ENCODE results near the gene CEACAM5. TPM values are rescaled to one million over a fixed set of nuclear protein-coding genes. Genes with fewer than 3 reads are reported as not detected.
A peak's percentile ranks its signal among the peaks of the same experiment; 100 is the strongest.
"Not testable (repeated sequence)": the region's sequence is repeated elsewhere in the genome, so short reads cannot be mapped to it uniquely, and the experiment has no call there.

CEACAM5 gene
- total RNA-seq, 1 donor from 2014 or later = 0.19 TPM

DNA sequence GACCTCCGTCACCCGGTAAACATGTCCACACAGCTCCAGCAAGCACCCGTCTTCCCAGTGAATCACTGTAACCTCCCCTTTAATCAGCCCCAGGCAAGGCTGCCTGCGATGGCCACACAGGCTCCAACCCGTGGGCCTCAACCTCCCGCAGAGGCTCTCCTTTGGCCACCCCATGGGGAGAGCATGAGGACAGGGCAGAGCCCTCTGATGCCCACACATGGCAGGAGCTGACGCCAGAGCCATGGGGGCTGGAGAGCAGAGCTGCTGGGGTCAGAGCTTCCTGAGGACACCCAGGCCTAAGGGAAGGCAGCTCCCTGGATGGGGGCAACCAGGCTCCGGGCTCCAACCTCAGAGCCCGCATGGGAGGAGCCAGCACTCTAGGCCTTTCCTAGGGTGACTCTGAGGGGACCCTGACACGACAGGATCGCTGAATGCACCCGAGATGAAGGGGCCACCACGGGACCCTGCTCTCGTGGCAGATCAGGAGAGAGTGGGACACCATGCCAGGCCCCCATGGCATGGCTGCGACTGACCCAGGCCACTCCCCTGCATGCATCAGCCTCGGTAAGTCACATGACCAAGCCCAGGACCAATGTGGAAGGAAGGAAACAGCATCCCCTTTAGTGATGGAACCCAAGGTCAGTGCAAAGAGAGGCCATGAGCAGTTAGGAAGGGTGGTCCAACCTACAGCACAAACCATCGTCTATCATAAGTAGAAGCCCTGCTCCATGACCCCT lies 9.0 kb upstream of the CEACAM5 start:
- intact Hi-C loops (cut with DNase I) = no loop called here
- DNase-seq (ENCODE audit: low spot score) = no peak

DNA sequence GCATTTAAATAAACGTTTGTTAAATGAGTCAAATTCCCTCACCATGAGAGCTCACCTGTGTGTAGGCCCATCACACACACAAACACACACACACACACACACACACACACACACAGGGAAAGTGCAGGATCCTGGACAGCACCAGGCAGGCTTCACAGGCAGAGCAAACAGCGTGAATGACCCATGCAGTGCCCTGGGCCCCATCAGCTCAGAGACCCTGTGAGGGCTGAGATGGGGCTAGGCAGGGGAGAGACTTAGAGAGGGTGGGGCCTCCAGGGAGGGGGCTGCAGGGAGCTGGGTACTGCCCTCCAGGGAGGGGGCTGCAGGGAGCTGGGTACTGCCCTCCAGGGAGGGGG lies 8.5 kb upstream of the CEACAM5 start:
- DNase-seq (ENCODE audit: low spot score) = no peak
- intact Hi-C loops (cut with DNase I) = no loop called here

- intact Hi-C loops (cut with DNase I) = no loop called here
- DNase-seq (ENCODE audit: low spot score) = no peak
Measured at GRCh38 chr19:41700381-41701195, 7.8 kb upstream of the CEACAM5 start.

GRCh38 chr19:41701401-41702075 lies 6.9 kb upstream of the CEACAM5 start:
- intact Hi-C loops (cut with DNase I) = no loop called here
- no peak for DNase-seq (ENCODE audit: low spot score)

GRCh38 chr19:41702171-41702651 lies 6.2 kb upstream of the CEACAM5 start:
- intact Hi-C loops (cut with DNase I) = no loop called here
- no peak for DNase-seq (ENCODE audit: low spot score)

GRCh38 chr19:41703602-41704293 lies 4.7 kb upstream of the CEACAM5 start:
- no peak for DNase-seq (ENCODE audit: low spot score)
- intact Hi-C loops (cut with DNase I) = no loop called here

DNA sequence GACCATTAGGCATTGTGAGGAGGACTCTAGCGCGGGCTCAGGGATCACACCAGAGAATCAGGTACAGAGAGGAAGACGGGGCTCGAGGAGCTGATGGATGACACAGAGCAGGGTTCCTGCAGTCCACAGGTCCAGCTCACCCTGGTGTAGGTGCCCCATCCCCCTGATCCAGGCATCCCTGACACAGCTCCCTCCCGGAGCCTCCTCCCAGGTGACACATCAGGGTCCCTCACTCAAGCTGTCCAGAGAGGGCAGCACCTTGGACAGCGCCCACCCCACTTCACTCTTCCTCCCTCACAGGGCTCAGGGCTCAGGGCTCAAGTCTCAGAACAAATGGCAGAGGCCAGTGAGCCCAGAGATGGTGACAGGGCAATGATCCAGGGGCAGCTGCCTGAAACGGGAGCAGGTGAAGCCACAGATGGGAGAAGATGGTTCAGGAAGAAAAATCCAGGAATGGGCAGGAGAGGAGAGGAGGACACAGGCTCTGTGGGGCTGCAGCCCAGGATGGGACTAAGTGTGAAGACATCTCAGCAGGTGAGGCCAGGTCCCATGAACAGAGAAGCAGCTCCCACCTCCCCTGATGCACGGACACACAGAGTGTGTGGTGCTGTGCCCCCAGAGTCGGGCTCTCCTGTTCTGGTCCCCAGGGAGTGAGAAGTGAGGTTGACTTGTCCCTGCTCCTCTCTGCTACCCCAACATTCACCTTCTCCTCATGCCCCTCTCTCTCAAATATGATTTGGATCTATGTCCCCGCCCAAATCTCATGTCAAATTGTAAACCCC lies 2.8 kb upstream of the CEACAM5 start:
- DNase-seq (ENCODE audit: low spot score) = no peak
- intact Hi-C loops (cut with DNase I) = no loop called here

- intact Hi-C loops (cut with DNase I) = no loop called here
- DNase-seq (ENCODE audit: low spot score) = peak; percentile 84
Measured at GRCh38 chr19:41706741-41707501, 1.5 kb upstream of the CEACAM5 start.

DNA sequence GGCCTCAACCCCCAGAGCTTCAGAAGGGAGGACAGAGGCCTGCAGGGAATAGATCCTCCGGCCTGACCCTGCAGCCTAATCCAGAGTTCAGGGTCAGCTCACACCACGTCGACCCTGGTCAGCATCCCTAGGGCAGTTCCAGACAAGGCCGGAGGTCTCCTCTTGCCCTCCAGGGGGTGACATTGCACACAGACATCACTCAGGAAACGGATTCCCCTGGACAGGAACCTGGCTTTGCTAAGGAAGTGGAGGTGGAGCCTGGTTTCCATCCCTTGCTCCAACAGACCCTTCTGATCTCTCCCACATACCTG lies 969 bp upstream of the CEACAM5 start:
- intact Hi-C loops (cut with DNase I) = no loop called here
- DNase-seq (ENCODE audit: low spot score) = no peak

DNA sequence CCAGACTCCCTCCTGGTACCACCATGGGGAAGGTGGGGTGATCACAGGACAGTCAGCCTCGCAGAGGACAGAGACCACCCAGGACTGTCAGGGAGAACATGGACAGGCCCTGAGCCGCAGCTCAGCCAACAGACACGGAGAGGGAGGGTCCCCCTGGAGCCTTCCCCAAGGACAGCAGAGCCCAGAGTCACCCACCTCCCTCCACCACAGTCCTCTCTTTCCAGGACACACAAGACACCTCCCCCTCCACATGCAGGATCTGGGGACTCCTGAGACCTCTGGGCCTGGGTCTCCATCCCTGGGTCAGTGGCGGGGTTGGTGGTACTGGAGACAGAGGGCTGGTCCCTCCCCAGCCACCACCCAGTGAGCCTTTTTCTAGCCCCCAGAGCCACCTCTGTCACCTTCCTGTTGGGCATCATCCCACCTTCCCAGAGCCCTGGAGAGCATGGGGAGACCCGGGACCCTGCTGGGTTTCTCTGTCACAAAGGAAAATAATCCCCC lies 505 bp upstream of the CEACAM5 start:
- DNase-seq (ENCODE audit: low spot score) = no peak
- intact Hi-C loops (cut with DNase I) = no loop called here

DNA sequence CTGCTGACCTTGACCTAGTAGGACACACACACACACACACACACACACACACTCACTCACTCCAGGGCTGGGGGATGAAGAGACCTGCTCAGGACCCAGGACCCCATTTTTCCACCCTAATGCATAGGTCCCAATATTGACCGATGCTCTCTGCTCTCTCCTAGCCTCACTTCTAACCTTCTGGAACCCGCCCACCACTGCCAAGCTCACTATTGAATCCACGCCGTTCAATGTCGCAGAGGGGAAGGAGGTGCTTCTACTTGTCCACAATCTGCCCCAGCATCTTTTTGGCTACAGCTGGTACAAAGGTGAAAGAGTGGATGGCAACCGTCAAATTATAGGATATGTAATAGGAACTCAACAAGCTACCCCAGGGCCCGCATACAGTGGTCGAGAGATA lies 1.1 kb downstream of the CEACAM5 start:
- DNase-seq (ENCODE audit: low spot score); intact Hi-C loops (cut with DNase I): not testable (repeated sequence)

DNA sequence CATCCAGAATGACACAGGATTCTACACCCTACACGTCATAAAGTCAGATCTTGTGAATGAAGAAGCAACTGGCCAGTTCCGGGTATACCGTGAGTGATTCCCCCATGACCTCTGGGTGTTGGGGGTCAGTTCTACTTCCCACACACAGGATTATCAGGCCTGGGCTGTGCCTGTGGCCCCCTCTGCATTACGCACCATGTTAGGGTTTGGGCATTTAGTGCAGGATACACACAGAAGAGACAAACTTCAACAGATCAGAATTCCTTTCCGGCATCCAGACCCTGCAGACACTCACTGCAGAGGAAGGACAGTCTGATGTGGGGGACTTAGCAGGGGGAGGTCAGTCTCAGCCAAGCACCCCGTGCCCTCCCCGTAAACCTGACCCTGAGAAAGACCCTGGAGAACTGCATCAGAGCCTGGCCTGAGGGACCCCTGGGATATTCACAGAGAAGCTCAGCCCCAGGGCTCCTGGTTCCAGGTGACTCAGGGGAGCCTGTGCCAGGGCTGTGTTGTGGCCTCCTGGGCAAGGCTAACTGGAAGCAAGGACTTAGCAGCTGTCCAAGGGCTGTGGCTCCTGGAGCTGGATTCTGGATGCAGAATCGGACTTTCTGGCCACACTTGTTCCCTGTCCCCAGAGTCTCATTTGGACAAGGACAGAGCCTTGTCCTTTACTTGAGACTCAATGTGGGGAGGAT lies 1.7 kb downstream of the CEACAM5 start:
- intact Hi-C loops (cut with DNase I) = no loop called here
- no peak for DNase-seq (ENCODE audit: low spot score)

DNA sequence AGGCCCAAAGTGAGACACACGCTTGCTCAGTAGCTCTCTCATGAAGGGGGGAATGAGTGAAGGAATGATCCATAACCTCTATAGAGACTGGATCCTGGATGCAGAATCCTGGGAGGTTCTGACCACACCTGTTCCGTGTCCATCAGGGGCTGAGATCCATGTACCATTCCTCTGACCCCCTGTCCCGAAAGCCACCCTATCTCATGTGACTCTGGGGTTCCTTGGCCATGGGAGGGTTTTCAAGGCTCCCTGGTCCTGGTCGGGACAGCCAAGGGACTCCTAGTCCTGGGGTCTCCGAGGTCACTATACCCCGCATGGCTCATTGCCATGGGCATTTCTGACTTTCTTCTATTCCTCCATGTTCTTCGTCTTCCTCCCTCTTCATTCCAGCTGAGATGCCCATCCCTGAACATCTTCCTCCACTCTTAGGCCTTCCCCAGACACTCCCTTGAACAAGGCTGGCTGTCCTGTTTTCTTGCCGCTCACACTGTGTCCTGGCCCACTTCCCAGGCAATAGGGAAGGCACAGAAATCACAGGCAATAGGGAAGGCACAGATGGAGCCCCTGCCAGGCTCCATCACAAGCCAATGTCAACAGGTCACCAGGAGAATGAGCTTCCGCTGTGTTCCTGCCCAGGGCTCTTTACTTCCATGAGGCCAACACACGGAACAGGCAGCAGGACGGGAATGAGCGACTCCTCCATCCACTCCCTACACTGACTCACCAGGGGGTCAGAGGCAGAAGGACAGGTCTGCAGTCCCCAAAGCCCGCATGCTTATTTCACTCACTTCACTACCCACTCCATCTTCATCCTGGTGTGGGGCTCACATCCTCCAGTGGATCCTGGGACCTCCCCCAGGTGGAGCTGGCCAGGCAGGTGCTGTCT lies 3.2 kb downstream of the CEACAM5 start:
- intact Hi-C loops (cut with DNase I) = no loop called here

DNA sequence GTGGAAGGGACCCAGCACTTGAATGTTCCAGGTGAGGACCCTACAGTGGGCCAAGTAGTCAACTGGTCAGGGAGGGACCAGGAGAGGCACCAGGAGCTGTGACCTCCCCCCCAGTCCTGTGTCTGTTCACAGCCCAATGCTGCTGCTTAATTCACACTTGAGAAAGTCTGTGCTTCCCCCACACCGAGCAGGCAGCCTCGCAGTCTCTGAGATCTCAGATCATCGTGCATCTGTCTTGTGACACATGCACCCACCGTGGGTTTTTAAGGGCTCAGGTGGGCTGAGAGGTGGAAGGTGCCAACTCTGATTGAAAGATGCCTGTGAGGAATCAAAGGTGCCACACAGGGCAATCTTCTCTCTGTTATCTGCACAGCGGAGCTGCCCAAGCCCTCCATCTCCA lies 6.2 kb downstream of the CEACAM5 start:
- intact Hi-C loops (cut with DNase I) = no loop called here
- no peak for DNase-seq (ENCODE audit: low spot score)

More for the DNA sequence above, 3.2 kb downstream of the CEACAM5 start:
- DNase-seq (ENCODE audit: low spot score) = no peak

DNA sequence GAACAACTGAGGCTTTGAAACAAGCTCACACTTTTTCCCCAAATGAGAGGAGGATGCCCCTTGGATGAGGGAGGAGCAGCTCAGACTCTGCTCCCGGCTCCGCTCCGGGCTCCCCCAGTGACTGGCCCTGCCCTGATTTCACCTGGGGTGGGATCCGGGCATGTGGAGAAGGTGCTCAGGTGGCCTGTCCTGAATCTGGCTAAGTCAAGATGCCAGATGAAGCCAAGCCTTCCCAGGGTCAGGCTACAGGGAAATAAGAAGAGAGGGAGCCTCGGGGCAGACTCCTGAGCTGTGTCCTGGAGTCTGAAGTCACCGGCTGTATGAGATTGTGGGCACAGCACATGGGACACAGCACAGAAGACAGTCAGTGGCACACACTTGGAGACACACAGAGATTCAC lies 10.3 kb downstream of the CEACAM5 start:
- intact Hi-C loops (cut with DNase I) = no loop called here
- no peak for DNase-seq (ENCODE audit: low spot score)

- intact Hi-C loops (cut with DNase I) = no loop called here
- no peak for DNase-seq (ENCODE audit: low spot score)
Measured at GRCh38 chr19:41720103-41720502, 11.7 kb downstream of the CEACAM5 start.

- intact Hi-C loops (cut with DNase I) = no loop called here
- DNase-seq (ENCODE audit: low spot score) = no peak
Measured at GRCh38 chr19:41726493-41726892, 18.1 kb downstream of the CEACAM5 start.
